Measurements from ENCODE around the gene KIFAP3.

- TF ChIP-seq YY1 (IDR thresholded peaks at IDR 0.05) (peak; percentile 74), TAF1 (conservative IDR thresholded peaks at IDR 0.05) (no peak)
Measured at GRCh38 chr1:170067253-170067819, 7.2 kb downstream of the KIFAP3 start.
